ENCODE data around the gene ABCC6.

- no peak for TF ChIP-seq CTCF (IDR thresholded peaks at IDR 0.05; ENCODE audit: poor library complexity, severe bottlenecking)
- no peak for TF ChIP-seq TAF1 (IDR thresholded peaks at IDR 0.05; ENCODE audit: low read depth)
- no peak for TF ChIP-seq POLR2AphosphoS5 (IDR thresholded peaks at IDR 0.05)
- no peak for TF ChIP-seq EZH2 (IDR thresholded peaks at IDR 0.05; ENCODE audit: borderline replicate concordance, insufficient read depth, low read length, poor library complexity, severe bottlenecking)
- no peak for TF ChIP-seq MXI1 (conservative IDR thresholded peaks at IDR 0.05; ENCODE audit: poor library complexity, severe bottlenecking)
Measured at GRCh38 chr16:16186820-16187219, 36.5 kb downstream of the ABCC6 start.

Data from neural cell (in vitro differentiated cells).